Colon (tissue), 2 donors: ENCODE results near the gene ACMSD.
"Not testable (repeated sequence)": the region's sequence is repeated elsewhere in the genome, so short reads cannot be mapped to it uniquely, and the experiment has no call there.

ENCODE experiments used
- FAIRE-seq: peaks from 2 replicates; lab custom pipeline; 2012; peaks lifted over from hg19 to GRCh38; lab: Jason Lieb, UNC
- donor health status: control.
- donor health status: control.

ACMSD gene

DNA sequence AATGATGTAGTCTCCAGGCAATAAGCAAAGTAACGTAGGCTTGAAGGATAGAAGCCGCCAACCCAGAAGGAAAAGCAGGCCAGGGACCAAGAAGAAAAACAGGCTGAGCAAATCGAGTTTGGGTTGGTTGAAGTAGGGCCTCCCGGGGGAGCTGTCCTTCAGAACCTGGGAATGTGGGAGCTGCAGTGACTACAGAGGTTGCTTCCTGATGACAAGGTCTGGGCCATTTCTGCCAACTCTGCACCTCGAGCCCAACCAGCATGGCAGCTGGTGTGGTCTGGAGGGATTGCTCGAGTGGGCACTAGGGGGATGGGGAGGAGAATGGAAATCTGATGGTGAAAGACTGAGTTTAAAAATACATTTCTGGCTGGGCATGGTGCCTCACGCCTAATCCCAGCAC, 14.1 kb downstream of the ACMSD start:
- no peak for FAIRE-seq

DNA sequence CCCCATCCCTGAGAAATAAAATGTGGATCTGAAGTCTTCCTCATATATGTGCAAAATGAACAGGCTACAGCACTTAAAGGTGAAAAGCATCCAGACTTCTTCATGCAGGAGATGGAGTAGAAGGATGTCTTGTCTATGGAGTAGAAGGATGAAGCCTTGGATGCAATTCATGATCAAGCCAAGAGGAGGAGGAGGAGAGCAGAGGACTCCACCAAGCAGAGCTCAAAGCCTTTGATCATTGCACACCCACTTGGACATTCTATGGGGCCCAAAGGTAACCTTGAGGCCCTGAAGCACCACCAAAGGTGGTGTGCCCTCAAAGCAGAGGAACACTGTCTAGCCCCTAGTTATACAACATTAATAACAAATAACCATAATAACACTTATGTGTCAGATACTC, 17.3 kb downstream of the ACMSD start:
- FAIRE-seq, result no peak

DNA sequence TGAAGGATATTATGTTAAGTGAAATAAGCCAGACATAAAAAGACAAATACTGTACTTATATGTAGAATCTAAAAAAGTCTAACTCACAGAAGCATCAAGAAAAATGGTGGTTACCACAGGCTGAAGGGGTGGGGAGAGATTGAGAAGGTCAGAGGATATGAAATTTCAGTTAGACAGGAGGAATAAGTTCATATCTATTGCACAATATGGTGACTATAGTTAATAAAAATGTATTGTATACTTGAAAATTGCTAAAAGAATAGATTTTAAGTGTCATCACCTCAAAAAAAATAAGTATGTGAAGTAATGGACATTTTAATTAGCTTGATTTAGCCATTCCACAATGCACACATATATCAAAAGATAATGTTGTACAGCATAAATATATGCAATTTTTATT, 19.8 kb downstream of the ACMSD start:
- FAIRE-seq, result no peak

DNA sequence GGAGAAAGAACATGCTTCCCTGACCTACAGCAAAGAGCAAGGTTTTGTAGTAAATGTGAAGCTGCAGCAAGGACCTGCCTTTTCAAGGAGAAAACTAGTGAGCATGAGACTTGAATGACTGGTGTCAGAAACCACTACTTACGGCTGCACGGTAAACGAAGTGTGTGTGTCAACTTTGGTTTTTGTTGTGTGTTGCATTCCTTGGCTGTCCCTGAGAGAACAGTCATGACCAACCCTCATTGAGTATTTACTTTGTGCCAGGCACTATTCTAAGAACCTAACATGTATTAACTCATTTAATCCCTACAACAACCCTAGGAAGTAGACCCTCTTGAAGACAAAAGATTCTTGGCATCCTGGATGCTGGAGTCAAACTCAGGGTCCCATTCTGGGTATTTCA, 22.8 kb downstream of the ACMSD start:
- FAIRE-seq, result no peak

DNA sequence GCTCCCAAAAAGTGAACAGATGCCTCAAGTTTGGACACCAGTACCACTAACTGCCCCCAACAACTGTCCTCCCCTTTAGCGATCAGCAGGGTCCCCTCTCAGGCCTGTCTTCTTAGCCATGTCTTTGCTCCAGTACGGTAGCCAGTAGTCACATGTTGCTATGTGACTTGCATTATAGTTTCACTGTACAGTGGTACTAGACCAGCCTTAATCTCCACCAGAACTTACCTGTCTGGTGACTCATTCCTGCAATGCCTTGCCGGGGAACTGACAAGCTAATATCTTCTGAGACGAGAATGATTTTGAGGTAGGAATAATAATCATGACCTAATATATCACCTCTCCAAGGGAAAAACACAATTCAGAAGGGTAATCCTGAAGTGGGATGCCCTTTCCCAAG, 23.7 kb downstream of the ACMSD start:
- no peak for FAIRE-seq

DNA sequence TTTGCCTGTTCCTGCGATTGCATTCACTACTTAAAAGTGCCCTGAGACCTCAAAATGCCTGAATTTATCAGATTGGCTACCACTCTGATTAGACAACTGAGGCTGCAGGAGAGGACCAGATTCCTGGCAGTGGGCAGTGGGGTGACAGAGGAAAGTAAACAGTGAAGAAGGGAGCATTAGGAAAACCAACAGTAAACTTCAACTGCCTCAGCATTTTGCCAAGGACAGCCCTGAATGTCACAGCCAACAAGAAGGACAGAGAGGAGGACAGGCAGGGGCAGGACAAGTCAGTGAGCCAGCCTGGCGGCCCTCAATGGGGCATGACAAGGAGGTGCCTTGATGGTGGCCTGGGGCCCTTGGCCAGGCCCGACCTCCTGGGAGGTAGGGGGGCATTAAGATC, 24.3 kb downstream of the ACMSD start:
- no peak for FAIRE-seq

DNA sequence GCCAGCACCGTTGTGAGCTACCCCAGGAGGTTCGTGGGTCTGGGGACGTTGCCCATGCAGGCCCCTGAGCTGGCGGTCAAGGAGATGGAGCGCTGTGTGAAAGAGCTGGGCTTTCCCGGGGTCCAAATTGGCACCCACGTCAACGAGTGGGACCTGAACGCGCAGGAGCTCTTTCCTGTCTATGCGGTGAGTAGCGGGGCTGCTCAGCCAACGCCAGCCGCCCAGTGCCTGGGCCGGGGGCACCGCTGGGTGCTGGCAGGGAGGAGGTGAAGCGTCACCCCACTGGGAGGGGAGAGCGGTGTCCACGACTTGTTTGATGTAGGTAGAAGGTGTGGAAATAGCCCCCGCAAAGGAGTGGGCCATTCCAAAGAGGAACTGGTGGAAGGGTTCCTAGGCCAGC, 25.0 kb downstream of the ACMSD start:
- no peak for FAIRE-seq

DNA sequence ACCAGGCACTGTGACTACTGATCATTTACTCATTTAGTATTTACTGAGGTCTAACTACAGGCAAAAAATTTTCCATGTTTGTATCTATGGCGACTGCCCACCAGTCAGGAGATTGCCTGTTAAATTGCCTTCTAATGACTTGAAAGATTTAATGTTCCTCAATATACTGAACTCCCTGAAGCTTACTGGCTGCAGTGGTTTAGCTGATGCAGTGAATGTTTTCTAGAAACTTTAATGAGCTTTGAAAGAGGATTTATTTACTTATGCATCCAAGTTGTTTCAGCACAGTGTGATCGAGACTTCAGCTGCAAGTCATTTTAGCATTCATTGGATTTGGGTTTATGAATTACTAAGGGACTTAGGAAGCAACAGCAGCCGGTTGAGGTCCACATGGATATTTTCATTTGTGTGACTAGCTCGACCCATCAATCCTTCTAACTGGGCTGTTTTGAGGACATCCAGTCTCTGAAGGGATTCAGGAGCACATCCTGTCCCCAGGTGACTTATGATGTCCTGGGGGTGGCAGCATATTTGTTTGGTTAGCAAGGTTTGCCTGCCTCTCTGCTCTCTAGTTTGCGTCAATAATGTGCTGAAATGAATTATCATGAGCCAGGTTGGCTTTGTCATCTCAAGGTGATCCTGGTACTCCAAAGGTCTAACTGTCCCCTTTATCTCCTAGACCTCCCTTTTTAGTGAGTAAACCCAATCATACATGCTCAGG, 26.8 kb downstream of the ACMSD start:
- FAIRE-seq, result no peak

DNA sequence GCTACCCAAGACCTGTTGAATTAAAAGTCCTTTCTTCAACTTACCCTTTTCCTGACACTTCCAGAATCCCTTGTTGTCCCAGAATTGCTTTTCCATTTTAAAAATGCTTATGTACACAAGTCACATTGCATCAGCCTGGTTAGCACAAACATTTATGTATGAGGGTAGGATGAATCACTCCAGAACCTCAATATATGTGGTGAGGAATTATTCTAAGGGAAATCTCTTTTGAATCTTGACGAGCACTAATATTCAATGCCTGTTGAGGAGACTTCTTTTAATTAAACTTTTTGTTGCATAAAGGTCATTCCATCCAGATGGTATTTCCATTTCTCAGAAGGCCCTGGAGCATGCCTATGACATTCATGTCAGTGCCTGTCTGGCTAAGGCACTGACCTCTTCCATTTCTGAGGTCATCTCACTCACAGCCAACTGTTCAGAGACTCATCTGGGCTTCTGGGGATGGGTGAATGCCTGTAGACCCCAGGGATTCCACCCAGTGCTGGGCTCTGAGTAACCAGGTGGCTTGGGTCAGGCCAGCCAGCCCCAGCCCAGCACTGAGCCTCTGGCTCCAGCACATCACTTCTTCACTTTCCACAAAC, 28.2 kb downstream of the ACMSD start:
- FAIRE-seq, result no peak

DNA sequence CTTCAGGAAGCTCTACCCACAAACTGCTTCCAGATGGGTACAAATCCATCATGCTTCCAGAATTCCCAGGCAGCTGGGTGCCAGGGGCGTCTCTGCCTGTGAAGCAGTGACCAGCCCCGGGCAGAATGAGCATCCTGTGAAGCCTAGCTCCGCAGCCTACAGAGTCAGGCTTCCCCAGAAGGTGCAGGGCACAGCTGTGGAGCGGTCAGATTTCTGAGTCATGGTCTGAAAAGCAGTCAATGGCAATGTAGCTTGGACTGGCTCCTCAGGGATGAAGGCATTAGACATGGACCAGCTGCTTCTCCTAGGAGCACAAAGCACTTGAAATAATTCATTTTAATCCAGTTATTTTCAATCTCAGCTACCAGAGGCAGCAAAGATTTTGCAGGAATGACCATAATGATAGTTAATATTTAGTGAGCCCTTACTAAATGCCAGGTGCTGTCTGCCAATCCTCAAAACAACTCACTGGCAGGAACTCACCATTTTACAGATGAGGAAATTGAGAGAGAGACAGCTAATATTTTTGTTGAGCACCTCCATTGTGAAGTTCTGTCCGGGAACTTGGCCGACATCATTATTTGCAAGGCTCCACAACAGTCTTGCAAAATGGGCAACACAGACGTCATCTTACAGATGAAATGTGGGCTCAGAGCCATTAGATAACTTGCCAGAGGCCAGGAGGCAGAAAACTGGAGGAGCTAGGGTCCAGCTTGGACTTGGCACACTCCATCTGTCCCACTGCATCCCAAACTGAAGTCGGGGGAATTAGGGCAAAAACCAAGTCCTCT, 31.7 kb downstream of the ACMSD start:
- no peak for FAIRE-seq

DNA sequence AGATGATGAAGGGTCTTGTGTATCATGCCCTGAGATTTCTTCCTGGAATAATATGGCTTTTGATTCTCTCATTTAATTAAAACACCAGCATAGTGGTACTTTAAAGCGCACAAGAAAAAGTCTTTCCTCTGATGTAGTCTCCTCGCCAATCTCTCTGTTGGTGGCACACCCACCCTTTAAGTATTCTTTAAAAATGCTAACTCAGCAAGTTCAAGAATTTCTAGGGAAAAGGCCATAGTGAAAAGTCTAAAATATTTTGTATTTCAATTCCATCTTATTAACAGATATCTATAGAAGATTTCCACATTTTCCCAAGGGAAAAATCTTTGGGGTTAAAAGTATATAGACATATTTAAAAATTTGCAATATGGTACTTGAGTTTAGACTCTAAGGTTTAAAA, 34.7 kb downstream of the ACMSD start:
- no peak for FAIRE-seq

DNA sequence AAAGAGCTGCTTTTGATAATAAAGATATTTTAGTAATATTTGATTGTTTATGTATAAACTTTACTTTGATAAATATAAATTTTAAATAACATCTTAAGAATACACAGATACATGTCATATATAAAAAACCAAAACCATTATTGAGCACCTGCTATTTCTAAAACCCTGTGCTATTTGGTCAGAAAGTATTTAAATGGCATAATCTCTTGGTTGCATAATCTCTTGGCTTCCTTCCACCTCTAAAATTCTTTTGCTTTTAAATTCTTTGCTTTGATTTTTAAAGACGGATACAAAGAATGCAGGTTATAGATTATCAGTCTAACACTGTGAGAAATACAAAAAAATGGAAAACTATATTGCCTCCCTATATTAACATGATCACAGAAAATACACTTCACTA, 36.9 kb downstream of the ACMSD start:
- no peak for FAIRE-seq

DNA sequence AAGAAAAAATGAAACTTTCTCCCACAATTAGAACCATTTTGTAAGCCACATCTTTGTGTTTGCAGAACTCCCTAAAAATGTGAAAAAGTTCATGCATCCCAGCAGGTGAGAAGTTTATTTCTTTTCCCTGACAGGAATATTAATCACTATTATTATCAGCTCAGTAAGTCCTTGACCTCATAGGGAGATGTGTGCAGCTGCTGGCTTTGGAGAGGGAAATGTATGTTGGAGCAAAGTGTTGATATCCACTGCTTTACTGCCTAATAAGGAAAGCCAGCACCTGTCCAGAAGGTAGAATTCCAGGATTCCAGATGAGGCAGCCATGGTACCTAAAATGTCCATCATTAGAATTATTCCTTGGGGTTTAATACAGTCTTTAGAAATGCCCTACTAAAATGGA, 44.4 kb downstream of the ACMSD start:
- FAIRE-seq, result no peak

DNA sequence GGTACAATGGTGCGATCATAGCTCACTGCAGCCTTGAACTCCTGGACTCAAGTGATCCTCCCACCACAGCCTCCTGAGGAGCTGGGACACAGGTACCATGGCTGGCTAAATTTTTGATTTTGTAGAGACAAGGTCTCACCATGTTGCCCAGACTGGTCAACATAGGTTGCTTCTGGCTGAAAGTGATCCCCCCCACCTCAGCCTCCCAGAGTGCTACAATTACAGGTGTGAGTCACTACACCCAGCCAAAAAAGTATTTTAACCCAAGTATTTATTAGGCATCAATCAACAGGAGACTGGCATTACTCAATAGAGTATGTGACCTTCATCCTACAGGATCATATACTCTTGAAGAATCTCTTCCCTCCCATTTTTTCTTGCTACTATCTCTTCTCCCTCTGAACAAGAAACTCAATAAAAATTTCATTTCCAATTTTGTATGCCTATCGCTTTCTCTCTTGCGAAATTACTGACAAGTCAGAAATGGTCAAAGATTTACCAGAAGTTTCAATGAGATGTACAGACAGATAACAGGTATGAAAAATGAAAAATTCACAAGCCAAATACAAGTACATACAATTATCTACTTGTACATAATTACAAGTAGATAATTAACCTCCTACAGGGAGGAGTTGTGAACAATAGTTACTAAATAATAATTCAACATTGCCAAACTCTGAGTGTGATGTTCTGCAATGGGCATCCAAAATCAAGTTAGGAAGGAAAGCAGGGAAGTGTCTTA, 45.3 kb downstream of the ACMSD start:
- no peak for FAIRE-seq

DNA sequence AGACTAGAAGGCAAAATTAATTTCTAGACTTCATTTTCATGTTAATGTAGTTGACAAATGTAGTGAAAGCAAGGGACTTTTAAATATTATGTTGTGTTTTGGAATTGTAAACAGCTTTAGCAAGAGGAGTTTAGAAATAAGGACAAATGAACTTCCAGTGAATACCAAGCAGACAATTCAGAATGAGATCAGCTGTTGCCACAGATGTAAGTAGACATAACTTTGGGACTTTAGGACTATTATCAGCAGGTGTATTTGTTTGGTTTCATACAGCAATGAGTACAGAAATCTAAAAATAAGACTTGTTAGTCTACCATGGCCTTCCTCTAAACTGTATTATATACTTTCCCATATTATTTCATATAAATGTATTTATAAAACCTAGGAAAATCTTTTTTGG, 46.0 kb downstream of the ACMSD start:
- no peak for FAIRE-seq

DNA sequence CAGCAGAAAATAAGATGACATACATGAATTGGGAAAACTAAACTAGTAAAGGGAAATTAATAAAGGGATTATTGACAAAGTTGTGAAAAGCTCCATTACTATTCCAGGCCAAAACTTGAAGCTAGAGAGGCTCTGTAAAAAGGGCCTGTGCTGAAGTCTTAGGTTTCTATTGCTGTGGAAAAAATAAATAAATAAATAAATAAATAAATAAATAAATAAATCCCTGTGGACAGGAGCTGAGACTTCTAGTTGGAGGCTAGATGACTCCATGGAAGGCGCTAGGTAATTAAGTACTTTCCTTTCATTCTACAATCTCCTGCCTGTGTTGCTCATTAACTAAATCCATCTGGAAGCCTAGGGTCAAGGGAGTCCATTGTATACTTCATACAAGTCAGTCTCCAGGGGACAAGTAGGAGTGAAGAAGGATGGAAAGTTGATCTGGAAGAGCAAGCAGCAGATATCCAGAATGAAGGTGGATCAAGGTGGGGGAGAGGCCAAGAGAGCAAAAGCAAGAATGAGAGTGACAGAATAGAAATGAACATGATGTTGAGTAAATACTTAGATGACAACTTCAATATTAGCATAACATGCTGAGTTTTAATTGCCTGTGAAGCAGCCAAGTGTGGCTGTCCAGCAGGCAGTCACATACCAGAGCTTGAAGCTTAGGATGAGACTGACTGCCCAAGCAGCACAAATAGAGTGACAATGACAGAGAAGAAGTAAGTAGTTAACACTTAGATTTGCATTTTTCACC, 54.0 kb downstream of the ACMSD start:
- FAIRE-seq, result no peak

DNA sequence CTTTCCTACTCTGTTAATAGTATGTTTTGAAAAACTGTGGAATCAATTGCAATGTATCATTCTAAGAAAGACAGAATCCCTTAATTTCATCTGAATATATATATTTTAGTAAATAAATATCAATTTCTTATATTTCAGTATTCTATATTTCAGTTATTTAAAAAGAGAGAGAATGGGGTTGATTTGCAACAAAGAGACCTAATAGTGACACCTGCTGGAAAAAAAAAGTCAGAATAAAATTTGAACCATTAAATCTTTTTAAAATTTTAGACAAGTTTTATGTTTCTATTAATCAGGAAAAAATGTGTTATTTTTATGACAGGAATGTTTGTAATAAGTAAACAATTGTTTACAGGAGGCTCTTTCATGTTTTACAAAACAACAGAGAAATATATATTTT, 59.5 kb downstream of the ACMSD start:
- peak; percentile 75 for FAIRE-seq

DNA sequence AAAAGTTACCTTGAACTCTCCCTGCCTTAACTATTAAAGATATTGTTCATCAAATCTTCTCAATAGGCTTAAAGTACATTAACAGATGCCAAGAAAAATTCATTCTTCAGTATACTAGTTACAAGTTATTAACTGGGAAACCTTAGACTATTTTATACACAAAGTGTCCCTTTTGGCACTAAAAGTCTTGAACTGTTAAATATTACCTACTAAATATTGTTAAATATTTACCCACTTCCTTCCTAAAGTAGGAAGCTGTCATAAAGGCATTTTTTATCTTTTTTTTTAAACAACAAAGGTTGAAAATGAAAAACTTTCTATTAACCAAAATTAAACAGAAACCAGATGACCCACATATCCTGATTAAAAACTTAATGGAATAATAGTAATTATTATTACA, 60.8 kb downstream of the ACMSD start:
- no peak for FAIRE-seq

DNA sequence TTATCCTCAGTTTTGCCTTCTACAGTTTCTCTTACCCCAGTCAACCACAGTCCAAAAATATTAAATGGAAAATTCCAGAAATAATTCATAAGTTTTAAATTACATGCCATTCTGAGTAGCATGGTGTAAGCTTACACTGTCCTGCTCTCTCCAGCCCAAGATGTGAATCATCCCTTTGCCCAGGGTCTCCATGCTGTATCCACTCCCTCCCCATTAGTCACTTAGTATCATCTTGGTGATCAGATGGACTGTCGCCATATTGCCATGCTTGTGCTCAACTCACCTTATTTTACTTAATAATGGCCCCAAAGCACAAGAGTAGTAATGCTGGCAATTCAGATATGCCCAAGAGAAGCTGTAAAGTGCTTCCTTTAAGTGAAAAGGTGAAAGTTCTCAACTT, 61.7 kb downstream of the ACMSD start:
- FAIRE-seq, result no peak

DNA sequence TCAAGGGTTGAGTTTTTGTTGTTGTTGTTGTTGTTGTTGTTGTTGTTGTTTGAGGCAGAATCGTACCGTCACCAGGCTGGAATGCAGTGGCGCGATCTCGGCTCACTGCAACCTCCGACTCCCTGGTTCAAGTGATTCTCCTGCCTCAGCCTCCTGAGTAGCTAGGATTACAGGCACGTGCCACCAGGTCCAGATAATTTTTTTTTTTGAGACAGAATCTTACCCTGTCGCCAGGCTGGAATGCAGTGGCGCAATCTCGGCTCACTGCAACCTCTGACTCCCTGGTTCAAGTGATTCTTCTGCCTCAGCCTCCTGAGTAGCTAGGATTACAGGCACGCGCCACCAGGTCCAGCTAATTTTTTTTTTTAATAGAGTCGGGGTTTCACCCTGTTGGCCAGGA, 65.3 kb downstream of the ACMSD start:
- FAIRE-seq, result not testable (repeated sequence)

DNA sequence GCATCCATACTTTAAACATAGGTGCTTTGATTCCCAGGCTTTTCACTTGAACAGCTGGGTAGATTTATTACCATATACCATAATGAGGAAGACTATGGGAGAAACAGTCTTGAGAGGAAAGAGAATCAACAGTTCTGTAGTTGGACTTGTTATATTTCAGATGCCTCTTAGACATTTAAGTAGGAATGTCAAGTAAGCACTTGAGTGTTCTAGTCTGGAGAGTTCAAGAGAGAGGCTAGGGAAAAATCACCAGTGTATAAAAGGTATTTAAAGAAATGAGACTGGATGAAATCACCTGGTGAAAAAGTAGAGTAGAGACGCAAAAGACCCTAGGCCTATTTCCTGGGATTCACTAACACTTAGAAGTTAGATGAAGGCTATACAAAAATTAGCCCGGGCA, 66.8 kb downstream of the ACMSD start:
- no peak for FAIRE-seq

DNA sequence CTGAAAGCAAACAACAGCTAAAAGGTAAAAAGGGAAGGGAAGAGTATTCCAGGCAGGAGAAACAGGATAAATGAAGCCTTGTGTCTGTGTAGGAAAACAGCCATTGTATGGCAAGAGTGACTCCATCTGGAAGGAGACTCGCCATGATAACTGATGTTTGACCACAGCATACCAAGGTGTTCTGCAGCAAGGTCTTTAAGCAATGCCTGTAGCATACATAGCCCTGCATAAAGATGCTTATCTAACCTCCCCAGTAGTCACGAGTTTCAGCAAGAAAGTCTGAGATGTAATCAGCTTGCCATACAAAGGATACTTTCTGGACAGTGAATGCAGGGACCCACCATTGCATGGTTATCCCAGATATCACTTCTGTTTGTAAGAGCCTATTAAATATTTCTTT, 68.3 kb downstream of the ACMSD start:
- no peak for FAIRE-seq
